WTC11 (cell line): Measurements from ENCODE around the gene PPARD. TPM values are rescaled to one million over a fixed set of nuclear protein-coding genes. Genes with fewer than 3 reads are reported as not detected.

ENCODE experiments used
- ATAC-seq: fragments of 200-7000 bp; cut with Tn5 transposase; 2 replicates; pipeline ENCODE4 v1.10.0; 2021; ENCODE audit warnings: mild to moderate bottlenecking, moderate library complexity
- CTCF ChIA-PET: fragments of 300-600 bp; sonication (Branson Sonifier 250); formaldehyde crosslinking; loops from one replicate; lab custom pipeline; 2021; ENCODE audit warnings: antibody characterized with exemption; lab: Charles Lee
- POLR2A ChIA-PET: fragments of 350-600 bp; sonication (Branson Sonifier 250); formaldehyde crosslinking; loops from one replicate; lab custom pipeline; 2021; ENCODE audit warnings: antibody characterized with exemption; lab: Charles Lee
- DNase-seq: peaks from one replicate; pipeline ENCODE4 v3.0.0; 2021; ENCODE audit warnings: low spot score
- H3K27ac Mint-ChIP-seq: 2 replicates; pipeline ENCODE4 v1.8.0; 2021; ENCODE audit warnings: mixed read lengths
- H3K27me3 Mint-ChIP-seq: 2 replicates; pipeline ENCODE4 v1.8.0; 2021; ENCODE audit warnings: low read depth, mild to moderate bottlenecking, moderate library complexity, mixed read lengths
- H3K36me3 Mint-ChIP-seq: 2 replicates; pipeline ENCODE4 v1.8.0; 2021; ENCODE audit warnings: mixed read lengths
- H3K4me1 Mint-ChIP-seq: 2 replicates; pipeline ENCODE4 v1.8.0; 2022; ENCODE audit warnings: mixed read lengths
- H3K4me3 Mint-ChIP-seq: 2 replicates; pipeline ENCODE4 v1.8.0; 2021; ENCODE audit warnings: mild to moderate bottlenecking, moderate library complexity, mixed read lengths
- H3K9me3 Mint-ChIP-seq: 2 replicates; pipeline ENCODE4 v1.8.0; 2021; ENCODE audit warnings: mixed read lengths
- ATF1 ChIP-seq: sonication (generic); formaldehyde crosslinking; IDR thresholded peaks from 2 replicates; pipeline ENCODE4 v1.8.1; 2023; ENCODE audit warnings: mild to moderate bottlenecking, moderate library complexity, missing genetic modification reagents
- CREB1 ChIP-seq: sonication (generic); formaldehyde crosslinking; IDR thresholded peaks from 2 replicates; pipeline ENCODE4 v1.8.0; 2023; ENCODE audit warnings: mild to moderate bottlenecking, missing genetic modification reagents
- CREM ChIP-seq: sonication (generic); formaldehyde crosslinking; IDR thresholded peaks from 2 replicates; pipeline ENCODE4 v1.8.1; 2022; ENCODE audit warnings: mild to moderate bottlenecking, missing genetic modification reagents, moderate library complexity
- E2F5 ChIP-seq: sonication (generic); formaldehyde crosslinking; IDR thresholded peaks from 2 replicates; pipeline ENCODE4 v1.8.1; 2022; ENCODE audit warnings: mild to moderate bottlenecking, moderate library complexity, missing genetic modification reagents
- EMX1 ChIP-seq: fragments of 250-450 bp; sonication (Bioruptor Pico); IDR thresholded peaks from 2 replicates; pipeline ENCODE4 v1.8.0; 2021; ENCODE audit warnings: mild to moderate bottlenecking
- ESRRA ChIP-seq: sonication (generic); formaldehyde crosslinking; IDR thresholded peaks from 2 replicates; pipeline ENCODE4 v1.8.1; 2022; ENCODE audit warnings: mild to moderate bottlenecking, missing genetic modification reagents, borderline replicate concordance
- GTF2I ChIP-seq: fragments of 250-450 bp; sonication (Bioruptor Pico); conservative IDR thresholded peaks from 2 replicates; pipeline ENCODE4 v1.4.0; 2021; ENCODE audit warnings: mild to moderate bottlenecking
- HMGA2 ChIP-seq: fragments of 250-450 bp; sonication (Bioruptor Pico); IDR thresholded peaks from 2 replicates; pipeline ENCODE4 v1.4.0; 2021; ENCODE audit warnings: mild to moderate bottlenecking, moderate library complexity
- IRF2 ChIP-seq: sonication (generic); formaldehyde crosslinking; IDR thresholded peaks from 2 replicates; pipeline ENCODE4 v1.8.0; 2022; ENCODE audit warnings: low read depth, missing genetic modification reagents, borderline replicate concordance
- MLX ChIP-seq: sonication (generic); formaldehyde crosslinking; IDR thresholded peaks from 2 replicates; pipeline ENCODE4 v1.8.1; 2023; ENCODE audit warnings: mild to moderate bottlenecking, missing genetic modification reagents, moderate library complexity
- MXD4 ChIP-seq: fragments of 250-450 bp; sonication (Bioruptor Pico); IDR thresholded peaks from 2 replicates; pipeline ENCODE4 v1.8.0; 2021; ENCODE audit warnings: mild to moderate bottlenecking, moderate library complexity, borderline replicate concordance
- MYBL2 ChIP-seq: sonication (generic); formaldehyde crosslinking; IDR thresholded peaks from 2 replicates; pipeline ENCODE4 v1.8.1; 2023; ENCODE audit warnings: mild to moderate bottlenecking, moderate library complexity, missing genetic modification reagents
- PRDM15 ChIP-seq: sonication (generic); formaldehyde crosslinking; IDR thresholded peaks from 2 replicates; pipeline ENCODE4 v1.8.0; 2022; ENCODE audit warnings: missing genetic modification reagents
- PREB ChIP-seq: sonication (generic); formaldehyde crosslinking; IDR thresholded peaks from 2 replicates; pipeline ENCODE4 v1.8.1; 2022; ENCODE audit warnings: mild to moderate bottlenecking, missing genetic modification reagents, moderate library complexity, borderline replicate concordance
- PRRX2 ChIP-seq: fragments of 250-450 bp; sonication (Bioruptor Pico); IDR thresholded peaks from 2 replicates; pipeline ENCODE4 v1.8.0; 2021; ENCODE audit warnings: mild to moderate bottlenecking
- SOX15 ChIP-seq: fragments of 250-450 bp; sonication (Bioruptor Pico); IDR thresholded peaks from 2 replicates; pipeline ENCODE4 v1.9.0; 2021; ENCODE audit warnings: mild to moderate bottlenecking
- TEAD1 ChIP-seq: sonication (generic); formaldehyde crosslinking; IDR thresholded peaks from 2 replicates; pipeline ENCODE4 v1.8.0; 2022; ENCODE audit warnings: mild to moderate bottlenecking, missing genetic modification reagents
- ZBTB43 ChIP-seq: sonication (generic); formaldehyde crosslinking; IDR thresholded peaks from 2 replicates; pipeline ENCODE4 v1.8.1; 2023; ENCODE audit warnings: mild to moderate bottlenecking, missing genetic modification reagents
- ZNF121 ChIP-seq: sonication (generic); formaldehyde crosslinking; IDR thresholded peaks from 2 replicates; pipeline ENCODE4 v1.8.0; 2023; ENCODE audit warnings: missing genetic modification reagents
- ZNF416 ChIP-seq: fragments of 250-450 bp; sonication (Bioruptor Pico); IDR thresholded peaks from 2 replicates; pipeline ENCODE4 v1.9.0; 2021; ENCODE audit warnings: mild to moderate bottlenecking, inconsistent platforms
- ZNF671 ChIP-seq: fragments of 250-450 bp; sonication (Bioruptor Pico); IDR thresholded peaks from 2 replicates; pipeline ENCODE4 v1.8.0; 2021; ENCODE audit warnings: mild to moderate bottlenecking
- ZSCAN18 ChIP-seq: fragments of 250-450 bp; sonication (Bioruptor Pico); IDR thresholded peaks from 2 replicates; pipeline ENCODE4 v2.1.2; 2022; ENCODE audit warnings: mild to moderate bottlenecking, moderate library complexity
- total RNA-seq: library from RNA; stranded (reverse); gene quantifications from 3 replicates; pipeline ENCODE4 v1.2.3, GENCODE V29; 2021

PPARD gene
- total RNA-seq, 1 experiment from 2014 or later: 14.7 TPM

- no peak; the same call in 1 of the 2 replicates for TF ChIP-seq MYBL2 (CRISPR knock-in tag)
- TF ChIP-seq ATF1: no peak
- no peak for TF ChIP-seq ZNF671 (CRISPR knock-in tag)
- no peak for TF ChIP-seq EMX1 (CRISPR knock-in tag)
- TF ChIP-seq CREB1 (CRISPR knock-in tag): no peak; the same call in 1 of the 2 replicates
- TF ChIP-seq ZNF416 (CRISPR knock-in tag): no peak
- no peak for TF ChIP-seq MLX (CRISPR knock-in tag)
- no peak for TF ChIP-seq TEAD1 (CRISPR knock-in tag)
- TF ChIP-seq CREM: no peak
- no peak for TF ChIP-seq MXD4
- no peak for TF ChIP-seq HMGA2 (CRISPR knock-in tag)
- TF ChIP-seq SOX15: no peak
- TF ChIP-seq ZSCAN18 (CRISPR knock-in tag): no peak
- no peak for TF ChIP-seq PREB (CRISPR knock-in tag)
- TF ChIP-seq ZBTB43: 0 out of 2 replicates have a peak, but pooled peaks have one; percentile 46
- no peak for TF ChIP-seq GTF2I (CRISPR knock-in tag)
- TF ChIP-seq PRDM15 (CRISPR knock-in tag): 0 out of 2 replicates have a peak, but pooled peaks have one; percentile 38
Measured at GRCh38 chr6:35318196-35319171, 23.9 kb upstream of the PPARD start (continued).

- H3K27ac Mint-ChIP-seq: no peak overlapping the region
- peaks cover 3% of the 10 kb centered on the region; the same call in 1 of the 2 replicates for H3K36me3 Mint-ChIP-seq
- POLR2A ChIA-PET: interaction anchor here (0.6 to 1.5 kb wide), 3 partner anchors 23 to 444 kb away, joined by 3 to 7 read pairs (median 5); no protein-coding TSS in a partner anchor
- peaks cover 21% of the 10 kb centered on the region for H3K4me1 Mint-ChIP-seq
- no peak overlapping the region for H3K4me3 Mint-ChIP-seq
- ATAC-seq (no peak), DNase-seq (no peak)
- no peaks in the 10 kb centered on the region for H3K9me3 Mint-ChIP-seq
- peaks cover 25% of the 10 kb centered on the region for H3K27me3 Mint-ChIP-seq
- CTCF ChIA-PET: interaction anchor here (1.1 to 3.5 kb wide), 7 partner anchors 8 to 130 kb away, joined by 3 to 23 read pairs (median 6); partner anchors contain the start of gene PPARD
- TF ChIP-seq ESRRA (CRISPR knock-in tag) (no peak), IRF2 (CRISPR knock-in tag) (no peak), E2F5 (CRISPR knock-in tag) (no peak), SOX15 (no peak), GTF2I (CRISPR knock-in tag) (no peak), HMGA2 (CRISPR knock-in tag) (no peak), TEAD1 (CRISPR knock-in tag) (no peak), PRRX2 (no peak), ZNF121 (CRISPR knock-in tag) (no peak)
Measured at GRCh38 chr6:35319346-35320030, 22.9 kb upstream of the PPARD start.
